KMS-11 (cell line): ENCODE measurements around the gene PECR.

Source experiments
- H2AFZ ChIP-seq: fragments of 200-600 bp; sonication (generic); 2 replicates; pipeline ENCODE4 v1.6.1; 2016; ENCODE audit warnings: antibody characterized with exemption, mixed run types, low read depth
- H3K27ac ChIP-seq: fragments of 200-600 bp; sonication (generic); 2 replicates; pipeline ENCODE4 v1.6.1; 2016; ENCODE audit warnings: mild to moderate bottlenecking, mixed run types
- H3K27me3 ChIP-seq: fragments of 200-600 bp; sonication (generic); 2 replicates; pipeline ENCODE4 v1.6.1; 2017; ENCODE audit warnings: mild to moderate bottlenecking, low read depth, mixed run types, moderate library complexity; ENCODE audit not compliant: insufficient read depth
- H3K36me3 ChIP-seq: fragments of 200-600 bp; sonication (generic); 2 replicates; pipeline ENCODE4 v1.6.1; 2017; ENCODE audit warnings: mild to moderate bottlenecking, mixed run types; ENCODE audit not compliant: insufficient read depth
- H3K4me1 ChIP-seq: fragments of 200-600 bp; sonication (generic); 2 replicates; pipeline ENCODE4 v1.6.1; 2016; ENCODE audit warnings: mild to moderate bottlenecking, low read depth, mixed run types; ENCODE audit not compliant: poor library complexity, severe bottlenecking
- H3K4me2 ChIP-seq: fragments of 200-600 bp; sonication (generic); 2 replicates; pipeline ENCODE4 v1.7.0; 2016; ENCODE audit warnings: mild to moderate bottlenecking, mixed run types
- H3K4me3 ChIP-seq: fragments of 200-600 bp; sonication (generic); IDR thresholded peaks from 2 replicates; pipeline ENCODE4 v1.6.1; 2017; ENCODE audit warnings: low read depth, low read length, mixed read lengths; ENCODE audit not compliant: insufficient read depth
- H3K79me2 ChIP-seq: fragments of 200-600 bp; sonication (generic); 2 replicates; pipeline ENCODE4 v1.6.1; 2016; ENCODE audit warnings: low read depth, mixed run types; ENCODE audit not compliant: insufficient read depth
- H3K9ac ChIP-seq: fragments of 200-600 bp; sonication (generic); 2 replicates; pipeline ENCODE4 v1.6.1; 2016; ENCODE audit warnings: mild to moderate bottlenecking, mixed run types
- H4K20me1 ChIP-seq: fragments of 200-600 bp; sonication (generic); 2 replicates; pipeline ENCODE4 v1.6.1; 2016; ENCODE audit warnings: mild to moderate bottlenecking, mixed run types; ENCODE audit not compliant: insufficient read depth
- TF ChIP-seq, protein P1 (sequence below): fragments of 200-600 bp; sonication (generic); conservative IDR thresholded peaks from 2 replicates; pipeline ENCODE4 v1.6.1; 2017; ENCODE audit warnings: low read depth, mild to moderate bottlenecking, antibody characterized with exemption, low read length, moderate library complexity, mixed read lengths

Gene PECR

DNA sequence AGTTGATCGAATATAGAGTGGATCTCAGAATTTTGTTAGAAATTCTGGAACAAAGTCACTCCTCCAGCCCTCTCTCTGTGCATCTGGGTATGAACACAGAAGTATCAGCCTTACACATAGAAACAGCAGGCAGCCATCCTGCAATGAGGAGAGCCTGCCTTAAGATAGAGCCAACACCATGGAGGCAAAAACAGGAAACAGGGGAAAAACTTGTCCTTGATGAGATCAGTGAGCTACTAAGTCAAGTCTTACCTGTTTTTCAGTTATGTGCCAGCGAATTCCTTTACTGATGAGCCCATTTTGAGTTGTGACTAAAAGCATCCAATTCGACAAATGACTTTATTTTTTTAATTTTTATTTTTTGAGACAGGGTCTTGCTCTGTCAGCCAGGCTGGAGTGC, 41.7 kb downstream of the PECR start:
- Histone ChIP-seq H3K4me2 (no peak overlapping the region), H4K20me1 (no peaks in the 10 kb centered on the region), H3K9ac (no peak overlapping the region), H3K27me3 (no peaks in the 10 kb centered on the region), H3K79me2 (no peaks in the 10 kb centered on the region), H2AFZ (no peak overlapping the region), H3K27ac (no peak overlapping the region), H3K4me3 (no peak overlapping the region), H3K36me3 (no peaks in the 10 kb centered on the region), H3K4me1 (peaks cover 7% of the 10 kb centered on the region)
- TF ChIP-seq, protein P1, sequence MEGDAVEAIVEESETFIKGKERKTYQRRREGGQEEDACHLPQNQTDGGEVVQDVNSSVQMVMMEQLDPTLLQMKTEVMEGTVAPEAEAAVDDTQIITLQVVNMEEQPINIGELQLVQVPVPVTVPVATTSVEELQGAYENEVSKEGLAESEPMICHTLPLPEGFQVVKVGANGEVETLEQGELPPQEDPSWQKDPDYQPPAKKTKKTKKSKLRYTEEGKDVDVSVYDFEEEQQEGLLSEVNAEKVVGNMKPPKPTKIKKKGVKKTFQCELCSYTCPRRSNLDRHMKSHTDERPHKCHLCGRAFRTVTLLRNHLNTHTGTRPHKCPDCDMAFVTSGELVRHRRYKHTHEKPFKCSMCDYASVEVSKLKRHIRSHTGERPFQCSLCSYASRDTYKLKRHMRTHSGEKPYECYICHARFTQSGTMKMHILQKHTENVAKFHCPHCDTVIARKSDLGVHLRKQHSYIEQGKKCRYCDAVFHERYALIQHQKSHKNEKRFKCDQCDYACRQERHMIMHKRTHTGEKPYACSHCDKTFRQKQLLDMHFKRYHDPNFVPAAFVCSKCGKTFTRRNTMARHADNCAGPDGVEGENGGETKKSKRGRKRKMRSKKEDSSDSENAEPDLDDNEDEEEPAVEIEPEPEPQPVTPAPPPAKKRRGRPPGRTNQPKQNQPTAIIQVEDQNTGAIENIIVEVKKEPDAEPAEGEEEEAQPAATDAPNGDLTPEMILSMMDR, result no peak

DNA sequence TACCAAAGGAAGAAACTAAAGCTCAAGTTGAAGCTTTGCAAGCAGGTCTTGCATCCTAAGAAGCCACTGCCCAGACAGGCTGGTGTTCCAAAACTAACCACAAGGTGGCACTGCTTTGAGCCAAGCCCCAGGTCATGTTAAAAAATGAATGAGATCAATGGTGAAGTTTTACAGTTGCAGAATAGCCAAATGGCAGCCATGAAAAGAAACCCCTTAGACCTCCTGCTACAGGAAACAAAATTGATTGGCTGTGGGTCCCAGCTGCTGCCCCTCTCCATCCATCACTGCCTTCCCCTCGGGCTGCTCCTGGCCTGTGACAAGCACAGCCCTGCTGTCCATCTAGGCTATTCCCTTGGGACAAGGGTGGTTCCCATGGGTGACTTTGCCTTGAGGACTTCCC, 47.5 kb downstream of the PECR start:
- no peak overlapping the region for H3K9ac ChIP-seq
- no peaks in the 10 kb centered on the region for H3K79me2 ChIP-seq
- no peak overlapping the region for H3K27ac ChIP-seq
- H3K4me1 ChIP-seq, result peaks cover 22% of the 10 kb centered on the region
- H3K27me3 ChIP-seq, result no peaks in the 10 kb centered on the region
- no peaks in the 10 kb centered on the region for H3K36me3 ChIP-seq
- no peak overlapping the region for H2AFZ ChIP-seq
- no peak overlapping the region for H3K4me3 ChIP-seq
- TF ChIP-seq, protein P1, result peak; percentile 86
- no peak overlapping the region for H3K4me2 ChIP-seq
- no peaks in the 10 kb centered on the region for H4K20me1 ChIP-seq

DNA sequence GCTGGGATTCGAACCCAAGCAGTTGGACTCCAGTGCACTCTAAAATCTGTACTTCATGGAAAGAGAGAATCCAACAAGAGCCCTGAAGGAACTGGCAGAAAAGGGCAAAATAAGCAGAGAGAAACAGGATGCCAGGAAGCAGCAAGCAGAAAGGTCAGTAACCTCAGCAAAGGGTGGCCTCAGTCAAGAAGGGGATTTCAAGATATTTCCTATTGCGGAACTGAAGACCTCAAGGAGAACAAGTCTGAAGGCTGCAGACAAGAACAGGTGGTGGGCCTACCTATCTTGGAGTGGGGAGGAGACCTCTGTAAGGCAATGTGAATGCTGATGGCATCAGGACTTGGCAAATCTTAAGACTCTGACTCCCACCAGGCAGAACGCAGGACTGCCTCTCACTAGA, 48.2 kb downstream of the PECR start:
- H3K27me3 ChIP-seq, result no peaks in the 10 kb centered on the region
- H3K9ac ChIP-seq, result no peak overlapping the region
- TF ChIP-seq, protein P1, result no peak
- no peak overlapping the region for H3K4me2 ChIP-seq
- H3K79me2 ChIP-seq, result no peaks in the 10 kb centered on the region
- no peaks in the 10 kb centered on the region for H3K36me3 ChIP-seq
- H3K27ac ChIP-seq, result no peak overlapping the region
- no peak overlapping the region for H2AFZ ChIP-seq
- no peak overlapping the region for H3K4me3 ChIP-seq
- H4K20me1 ChIP-seq, result no peaks in the 10 kb centered on the region
- peaks cover 22% of the 10 kb centered on the region for H3K4me1 ChIP-seq

DNA sequence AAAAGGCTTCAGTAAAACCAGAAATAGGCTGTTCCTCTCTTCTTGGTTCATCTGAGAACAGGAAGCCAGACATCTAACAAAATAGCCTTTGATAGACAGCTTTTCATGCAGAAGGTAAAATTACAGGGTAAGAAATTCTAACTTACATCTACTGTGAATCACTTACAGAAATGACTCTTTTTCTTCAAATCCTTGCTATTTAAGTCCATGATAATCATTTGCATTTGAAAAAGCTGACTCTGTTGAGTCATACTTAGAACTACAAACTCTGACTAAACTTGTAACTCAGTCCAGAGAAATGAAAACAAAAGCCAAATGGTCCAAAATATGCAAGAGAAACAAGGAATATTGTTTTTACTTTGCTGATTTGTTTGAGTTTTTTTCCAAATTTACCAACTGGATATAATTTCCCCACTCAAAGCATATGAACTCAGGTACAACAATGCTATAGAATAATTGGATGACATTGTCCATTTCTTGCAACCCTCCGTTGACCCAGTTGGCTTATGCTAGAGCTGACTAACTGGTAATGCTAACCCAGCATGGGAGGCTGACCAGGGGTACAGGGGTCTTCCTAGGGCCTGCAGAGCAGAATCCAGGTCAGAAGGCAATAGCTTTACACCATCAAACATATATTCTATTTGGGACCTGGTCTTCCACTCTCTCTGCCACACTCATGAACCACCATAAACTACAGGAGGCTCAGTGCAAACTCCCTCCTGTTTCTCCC, 49.5 kb downstream of the PECR start:
- no peak overlapping the region for H3K27ac ChIP-seq
- H3K79me2 ChIP-seq, result no peaks in the 10 kb centered on the region
- H3K4me1 ChIP-seq, result peaks cover 26% of the 10 kb centered on the region
- TF ChIP-seq, protein P1, result no peak
- no peaks in the 10 kb centered on the region for H3K27me3 ChIP-seq
- H3K4me3 ChIP-seq, result no peak overlapping the region
- no peaks in the 10 kb centered on the region for H3K36me3 ChIP-seq
- no peak overlapping the region for H3K9ac ChIP-seq
- no peak overlapping the region for H2AFZ ChIP-seq
- no peaks in the 10 kb centered on the region for H4K20me1 ChIP-seq
- H3K4me2 ChIP-seq, result no peak overlapping the region
